Aortic smooth muscle cell (primary cell): ENCODE measurements around the gene ERI2. TPM values are rescaled to one million over a fixed set of nuclear protein-coding genes. Genes with fewer than 3 reads are reported as not detected.

Source experiments
- total RNA-seq: library from RNA; depleted of rRNA; stranded (reverse); fragments of >200 nt; gene quantifications from 2 replicates; pipeline ENCODE4 v1.2.3, GENCODE V29; 2014

Gene ERI2, protein sequence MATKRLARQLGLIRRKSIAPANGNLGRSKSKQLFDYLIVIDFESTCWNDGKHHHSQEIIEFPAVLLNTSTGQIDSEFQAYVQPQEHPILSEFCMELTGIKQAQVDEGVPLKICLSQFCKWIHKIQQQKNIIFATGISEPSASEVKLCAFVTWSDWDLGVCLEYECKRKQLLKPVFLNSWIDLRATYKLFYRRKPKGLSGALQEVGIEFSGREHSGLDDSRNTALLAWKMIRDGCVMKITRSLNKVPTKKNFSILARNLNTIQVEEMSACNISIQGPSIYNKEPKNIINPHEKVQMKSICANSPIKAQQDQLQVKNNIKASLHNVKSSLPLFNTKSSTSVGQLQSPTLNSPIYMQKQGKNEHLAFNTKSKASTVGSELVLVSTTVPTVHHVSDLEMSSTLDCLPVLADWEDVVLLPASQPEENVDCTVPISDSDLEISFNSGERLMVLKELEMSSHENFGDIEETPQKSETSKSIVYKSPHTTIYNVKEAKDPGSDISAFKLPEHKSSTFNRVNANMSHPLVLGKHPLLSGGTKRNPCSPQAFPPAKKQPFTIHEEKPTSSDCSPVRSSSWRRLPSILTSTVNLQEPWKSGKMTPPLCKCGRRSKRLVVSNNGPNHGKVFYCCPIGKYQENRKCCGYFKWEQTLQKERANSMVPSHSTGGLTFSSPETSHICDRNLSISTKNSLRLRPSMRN
- total RNA-seq: 23.2 and 30.0 TPM in 2 replicates

DNA sequence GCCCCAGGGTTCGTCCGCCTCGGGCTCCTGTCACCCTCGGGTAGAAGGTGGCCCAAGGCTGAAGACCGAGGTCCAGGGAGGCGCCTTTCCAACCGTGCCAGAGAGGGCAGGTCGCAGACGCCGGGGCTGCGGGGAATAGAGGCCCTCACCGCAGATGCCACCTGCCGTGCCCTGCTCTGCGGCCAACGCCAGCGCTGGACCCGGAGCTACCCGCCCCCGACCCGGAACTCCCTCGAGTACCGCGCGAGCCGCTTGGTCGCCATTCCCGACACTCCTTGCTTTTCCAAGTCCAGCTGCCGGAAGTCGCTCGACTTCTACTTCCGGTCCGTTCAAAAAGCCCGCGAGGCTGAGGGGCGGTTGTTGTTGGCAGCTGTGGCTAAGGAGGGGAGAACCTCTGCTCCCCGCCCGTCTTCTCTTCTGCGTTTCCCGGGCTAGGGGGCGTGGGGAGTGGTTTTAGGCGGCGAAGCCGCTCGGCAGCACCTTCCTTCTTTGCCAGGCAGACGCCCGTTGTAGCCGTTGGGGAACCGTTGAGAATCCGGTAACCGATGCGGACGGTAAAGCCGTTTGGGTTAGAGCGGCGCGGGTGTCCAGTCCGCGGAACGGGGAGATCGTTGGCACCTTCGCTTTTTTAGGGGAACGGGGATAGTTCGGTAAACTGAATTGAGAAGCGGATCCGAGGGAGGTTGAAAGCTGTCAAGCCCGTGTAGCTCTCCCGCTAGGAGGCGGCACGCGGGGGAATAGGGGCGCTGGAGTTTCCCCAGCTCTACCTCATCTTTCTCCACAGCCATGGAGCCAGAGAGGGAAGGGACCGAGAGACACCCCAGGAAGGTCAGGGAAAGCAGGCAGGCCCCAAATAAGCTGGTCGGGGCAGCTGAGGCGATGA is at the start of gene ERI2, which contains the start of gene REXO5:
Gene ERI2 (minus strand): TSS at position 305 of the 883 bp plus-strand sequence. CDS start 42 bp downstream, at position 263.
Gene REXO5 (plus strand): TSS at position 360 of the 883 bp plus-strand sequence. CDS start 427 bp downstream, at position 787.

DNA sequence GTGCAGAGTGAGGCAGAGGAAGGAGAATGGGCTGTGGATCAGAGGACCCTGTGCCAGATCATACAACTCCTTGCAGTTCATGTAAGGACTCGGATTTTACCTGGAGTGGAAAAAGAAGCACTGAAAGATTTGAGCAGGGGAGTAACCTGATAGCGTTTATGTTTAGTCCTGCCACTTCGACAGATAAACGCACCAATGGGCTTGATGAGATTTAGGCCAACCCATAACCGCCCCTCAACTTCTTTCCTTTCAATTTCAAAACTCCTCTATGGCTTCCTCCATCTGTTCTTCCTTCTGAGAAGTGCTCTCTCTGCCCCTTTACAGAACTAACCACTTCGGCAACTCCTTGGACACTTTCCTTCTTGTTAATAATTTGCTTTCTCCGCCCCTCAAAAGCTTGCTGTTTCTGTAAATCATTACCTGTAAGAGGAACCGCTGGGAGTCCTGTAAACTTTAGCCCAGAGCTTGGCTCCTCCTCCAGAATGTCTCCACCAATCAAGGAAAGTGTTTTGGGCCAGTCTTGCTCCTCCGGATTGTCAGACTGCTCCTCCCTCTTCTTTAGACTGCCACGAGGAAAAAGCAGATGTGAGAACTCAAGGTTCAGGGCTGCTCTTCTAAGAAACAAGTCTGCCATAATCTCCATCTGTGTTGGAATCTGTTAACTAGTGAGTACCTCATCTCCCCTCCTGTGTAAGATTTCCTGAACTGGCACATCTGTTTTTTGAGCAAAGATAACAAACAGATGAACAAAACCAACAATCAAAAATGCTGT is 42.6 kb downstream of the ERI2 start, which contains the start of gene ACSM3:
Gene ACSM3 (plus strand): TSS at position 554 of the 772 bp plus-strand sequence. CDS start 6,021 bp downstream, outside the sequence.

Other genes with a start within 250 kb of the ERI2 start
- gene ACSM2B, start 230.1 kb downstream of the ERI2 start, total RNA-seq: not detected in 2 replicates
- gene ACSM1, start 108.8 kb downstream of the ERI2 start, total RNA-seq: not detected in 2 replicates
- gene THUMPD1, start 64.7 kb downstream of the ERI2 start, total RNA-seq: 40.4 and 49.8 TPM in 2 replicates
- 0.62 and 0.79 TPM in 2 replicates for gene ACSM3, start 42.5 kb downstream of the ERI2 start, total RNA-seq
- 8.6 and 10.8 TPM in 2 replicates for gene REXO5, start 55 bp upstream of the ERI2 start, total RNA-seq
- 19.3 and 19.5 TPM in 2 replicates for gene DCUN1D3, start 93.9 kb upstream of the ERI2 start, total RNA-seq
- 36.5 and 42.0 TPM in 2 replicates for gene LYRM1, start 94.3 kb upstream of the ERI2 start, total RNA-seq